Measurements from ENCODE around the gene KCNF1. TPM values are rescaled to one million over a fixed set of nuclear protein-coding genes. Genes with fewer than 3 reads are reported as not detected.

Gene KCNF1
- total RNA-seq, 2 experiments from 2014 or later, result not detected

DNA sequence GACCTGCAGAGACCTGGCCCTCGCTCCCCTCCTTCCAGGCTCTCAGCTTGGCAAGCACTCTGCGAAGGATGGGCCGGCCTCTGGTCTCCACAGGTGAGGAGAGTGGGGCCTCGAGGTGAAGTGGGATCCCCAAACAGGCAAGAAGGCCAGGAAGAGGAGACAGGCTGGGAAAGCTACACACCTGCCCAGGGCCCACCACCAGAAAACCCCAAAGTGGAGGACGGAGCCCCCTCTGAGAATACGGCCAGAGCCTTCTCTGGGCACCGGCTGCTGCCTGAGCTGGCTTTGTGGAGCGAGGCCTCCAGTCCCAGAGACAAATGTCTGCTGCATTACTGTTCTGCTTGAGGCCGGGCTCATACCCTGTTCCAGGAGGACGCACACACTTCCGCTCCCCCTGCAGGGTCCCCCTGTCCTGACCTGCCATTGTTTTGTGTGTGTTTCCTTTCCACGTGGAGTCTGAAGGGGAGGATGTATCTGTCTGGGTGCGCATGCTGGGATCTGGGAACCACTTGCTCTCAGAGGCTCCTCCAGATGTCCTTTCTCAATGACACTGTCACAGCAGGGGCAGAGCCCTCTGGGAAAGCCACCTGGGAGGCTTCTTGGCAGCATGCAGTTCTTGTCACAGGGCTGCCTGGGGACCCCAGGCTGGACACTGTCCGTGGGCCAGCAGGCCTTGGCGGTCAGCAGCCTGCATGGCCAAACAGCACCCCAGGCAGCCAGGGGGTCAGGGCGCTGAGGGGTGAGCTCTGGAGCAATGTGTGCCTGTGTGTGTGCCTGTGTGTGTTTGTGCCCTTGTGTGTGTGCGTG lies 20.8 kb downstream of the KCNF1 start:
- no peaks in the 10 kb centered on the region for H3K36me3 Mint-ChIP-seq
- peaks cover 8% of the 10 kb centered on the region for H3K27me3 Mint-ChIP-seq
- no peak for DNase-seq
- no peak overlapping the region for H3K27ac Mint-ChIP-seq
- H3K4me1 Mint-ChIP-seq, result no peaks in the 10 kb centered on the region
- H3K9me3 Mint-ChIP-seq, result no peaks in the 10 kb centered on the region
- no peak overlapping the region for H3K4me3 Mint-ChIP-seq

- Mint-ChIP-seq H3K9me3 (peaks cover 2% of the 10 kb centered on the region), H3K36me3 (no peaks in the 10 kb centered on the region), H3K4me1 (no peaks in the 10 kb centered on the region), H3K27me3 (peaks cover 8% of the 10 kb centered on the region), H3K4me3 (no peak overlapping the region), H3K27ac (no peak overlapping the region)
- no peak for DNase-seq
Observed at GRCh38 chr2:10933700-10934225, 22.0 kb downstream of the KCNF1 start.

DNA sequence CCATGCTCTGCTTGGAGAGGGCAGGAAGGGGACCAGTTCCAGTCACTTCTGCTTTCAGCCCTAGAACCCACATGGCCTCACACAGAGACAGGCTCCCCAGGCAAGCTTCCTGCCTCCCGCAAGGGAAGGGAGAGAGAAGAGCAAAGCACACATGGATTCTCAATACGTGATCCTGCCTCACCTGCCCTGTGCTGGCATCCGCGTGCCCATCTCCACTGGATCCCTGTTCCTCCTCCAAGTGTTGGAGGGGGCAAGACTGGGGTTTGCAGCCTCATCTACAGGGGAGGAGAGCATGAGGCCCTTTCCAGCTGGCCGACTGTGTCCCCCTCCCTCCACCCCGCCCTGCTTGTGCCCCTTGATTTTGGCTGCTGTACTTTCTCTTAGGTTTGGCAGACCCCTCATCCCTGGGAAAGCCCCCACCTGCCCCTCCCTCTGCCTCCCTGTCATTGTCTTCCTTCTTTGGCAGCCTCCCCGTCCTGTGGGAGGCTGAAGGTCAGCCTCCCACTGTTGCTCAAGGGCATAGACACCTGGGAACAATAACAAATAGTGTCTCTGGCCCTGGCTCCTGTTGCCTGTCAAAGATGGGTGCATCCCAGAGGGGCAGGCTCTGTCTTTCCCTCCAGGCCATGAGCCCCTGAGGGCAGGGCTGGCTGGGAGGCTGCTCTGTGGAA lies 22.7 kb downstream of the KCNF1 start:
- no peak overlapping the region for H3K27ac Mint-ChIP-seq
- H3K4me1 Mint-ChIP-seq, result no peaks in the 10 kb centered on the region
- no peak overlapping the region for H3K4me3 Mint-ChIP-seq
- H3K27me3 Mint-ChIP-seq, result peaks cover 8% of the 10 kb centered on the region
- H3K9me3 Mint-ChIP-seq, result peaks cover 8% of the 10 kb centered on the region
- H3K36me3 Mint-ChIP-seq, result no peaks in the 10 kb centered on the region
- no peak for DNase-seq

GRCh38 chr2:10934979-10935350 lies 23.2 kb downstream of the KCNF1 start:
- H3K36me3 Mint-ChIP-seq, result no peaks in the 10 kb centered on the region
- H3K27me3 Mint-ChIP-seq, result peaks cover 8% of the 10 kb centered on the region
- H3K4me3 Mint-ChIP-seq, result no peak overlapping the region
- H3K27ac Mint-ChIP-seq, result no peak overlapping the region
- DNase-seq, result no peak
- no peaks in the 10 kb centered on the region for H3K4me1 Mint-ChIP-seq
- peaks cover 11% of the 10 kb centered on the region for H3K9me3 Mint-ChIP-seq

DNA sequence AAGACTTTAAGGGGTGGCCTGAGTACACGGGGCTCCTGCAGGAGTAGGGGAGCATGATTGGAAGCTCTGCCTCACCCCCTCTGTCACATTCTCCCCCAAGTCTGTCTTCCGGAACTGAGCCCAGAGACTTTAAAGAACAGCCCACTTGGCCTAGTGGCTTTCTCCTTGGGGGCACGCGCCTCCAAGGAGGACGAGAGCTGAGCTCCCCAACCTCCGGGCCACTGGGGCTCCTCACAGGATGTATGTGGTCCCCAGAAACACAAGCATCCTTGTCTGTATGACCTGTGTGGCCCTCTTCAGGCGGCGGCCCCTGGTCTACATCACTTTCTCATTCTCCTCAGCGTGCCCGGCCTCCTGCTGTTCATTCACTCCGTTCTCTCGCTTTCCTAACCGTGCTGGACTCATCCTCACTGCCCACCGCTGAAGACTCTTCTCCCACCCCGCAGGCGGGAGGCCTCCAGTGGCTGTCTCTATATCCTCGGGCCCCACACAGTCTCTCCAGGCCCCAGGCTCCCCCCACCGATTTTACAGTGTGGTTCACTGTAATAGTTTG lies 23.7 kb downstream of the KCNF1 start:
- no peak overlapping the region for H3K4me3 Mint-ChIP-seq
- H3K27ac Mint-ChIP-seq, result no peak overlapping the region
- peaks cover 8% of the 10 kb centered on the region for H3K27me3 Mint-ChIP-seq
- H3K9me3 Mint-ChIP-seq, result peaks cover 11% of the 10 kb centered on the region
- no peaks in the 10 kb centered on the region for H3K4me1 Mint-ChIP-seq
- DNase-seq, result no peak
- H3K36me3 Mint-ChIP-seq, result no peaks in the 10 kb centered on the region

GRCh38 chr2:10935953-10936942 lies 24.5 kb downstream of the KCNF1 start:
- Mint-ChIP-seq H3K4me1 (no peaks in the 10 kb centered on the region), H3K9me3 (peaks cover 11% of the 10 kb centered on the region), H3K27ac (no peak overlapping the region), H3K36me3 (no peaks in the 10 kb centered on the region), H3K27me3 (peaks cover 8% of the 10 kb centered on the region), H3K4me3 (no peak overlapping the region)
- no peak for DNase-seq

DNA sequence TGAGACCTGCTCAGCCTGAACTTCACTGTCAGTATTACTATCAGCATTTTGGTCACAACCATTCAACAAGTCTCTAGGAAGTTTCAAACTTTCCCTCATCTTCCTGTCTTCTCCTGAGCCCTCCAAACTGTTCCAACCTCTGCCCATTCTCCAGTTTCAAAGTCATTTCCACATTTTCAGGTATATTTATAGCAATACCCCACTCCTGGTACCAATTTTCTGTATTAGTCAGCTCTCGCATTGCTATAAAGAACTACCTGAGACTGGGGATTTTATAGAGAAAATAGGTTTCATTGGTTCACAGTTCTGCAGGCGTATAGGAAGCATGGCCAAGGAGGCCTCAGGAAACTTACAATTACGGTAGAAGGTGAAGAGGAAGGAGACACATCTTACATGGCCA lies 27.3 kb downstream of the KCNF1 start:
- no peak for DNase-seq
- Mint-ChIP-seq H3K4me1 (no peaks in the 10 kb centered on the region), H3K27me3 (peaks cover 7% of the 10 kb centered on the region), H3K36me3 (no peaks in the 10 kb centered on the region), H3K27ac (no peak overlapping the region), H3K9me3 (peaks cover 11% of the 10 kb centered on the region), H3K4me3 (no peak overlapping the region)

DNA sequence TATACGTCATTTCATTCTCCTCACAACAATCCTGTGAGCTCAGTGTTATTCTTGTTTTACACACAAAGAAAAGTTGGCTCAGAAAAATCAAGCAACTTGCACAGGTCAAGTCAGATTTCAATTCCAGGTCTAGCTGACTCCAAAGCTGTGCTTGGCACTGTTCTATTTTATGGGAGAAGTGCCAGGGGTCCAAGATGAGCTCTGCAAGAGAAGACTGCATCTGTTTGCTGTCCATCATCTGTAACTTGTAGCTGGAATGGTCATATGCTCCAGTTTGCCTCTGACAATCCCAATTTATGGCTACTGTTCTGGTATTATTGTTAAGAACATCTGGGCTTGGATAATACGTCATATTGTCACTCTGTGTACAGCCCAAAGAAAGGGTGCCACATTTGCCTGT lies 28.9 kb downstream of the KCNF1 start:
- H3K4me1 Mint-ChIP-seq, result no peaks in the 10 kb centered on the region
- H3K36me3 Mint-ChIP-seq, result no peaks in the 10 kb centered on the region
- no peak overlapping the region for H3K4me3 Mint-ChIP-seq
- peaks cover 11% of the 10 kb centered on the region for H3K9me3 Mint-ChIP-seq
- H3K27me3 Mint-ChIP-seq, result peaks cover 18% of the 10 kb centered on the region
- DNase-seq, result no peak
- no peak overlapping the region for H3K27ac Mint-ChIP-seq

GRCh38 chr2:10941383-10941782 lies 29.6 kb downstream of the KCNF1 start:
- Mint-ChIP-seq H3K36me3 (no peaks in the 10 kb centered on the region), H3K27ac (no peak overlapping the region), H3K27me3 (peaks cover 19% of the 10 kb centered on the region), H3K4me3 (no peak overlapping the region), H3K9me3 (peaks cover 11% of the 10 kb centered on the region), H3K4me1 (no peaks in the 10 kb centered on the region)
- no peak for DNase-seq

DNA sequence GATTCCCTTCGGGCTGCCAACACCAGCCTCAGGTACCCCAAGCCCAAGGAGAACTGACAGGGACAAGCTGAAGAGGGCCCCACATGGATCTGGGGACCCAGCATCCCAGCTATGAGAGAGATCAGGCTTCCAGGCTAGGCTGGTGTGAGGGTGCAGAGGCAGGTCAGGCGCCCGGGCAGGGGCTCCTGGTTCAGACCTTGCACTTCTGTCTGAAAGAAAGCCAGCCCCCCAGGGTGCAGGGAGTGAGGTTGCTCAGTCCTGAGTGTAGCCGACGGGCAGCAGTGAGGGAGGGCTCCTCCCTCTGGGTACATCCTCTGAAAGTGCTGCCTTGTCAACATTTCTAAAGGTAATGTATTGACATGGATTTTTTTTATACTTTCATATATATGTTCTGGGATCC lies 33.1 kb downstream of the KCNF1 start:
- Mint-ChIP-seq H3K36me3 (no peaks in the 10 kb centered on the region), H3K9me3 (no peaks in the 10 kb centered on the region), H3K27ac (no peak overlapping the region), H3K4me3 (no peak overlapping the region), H3K4me1 (peaks cover 2% of the 10 kb centered on the region), H3K27me3 (peaks cover 31% of the 10 kb centered on the region)
- no peak for DNase-seq

- no peak overlapping the region for H3K27ac Mint-ChIP-seq
- H3K27me3 Mint-ChIP-seq, result peaks cover 36% of the 10 kb centered on the region
- peaks cover 2% of the 10 kb centered on the region for H3K4me1 Mint-ChIP-seq
Observed at GRCh38 chr2:10946394-10946793, 34.7 kb downstream of the KCNF1 start.

DNA sequence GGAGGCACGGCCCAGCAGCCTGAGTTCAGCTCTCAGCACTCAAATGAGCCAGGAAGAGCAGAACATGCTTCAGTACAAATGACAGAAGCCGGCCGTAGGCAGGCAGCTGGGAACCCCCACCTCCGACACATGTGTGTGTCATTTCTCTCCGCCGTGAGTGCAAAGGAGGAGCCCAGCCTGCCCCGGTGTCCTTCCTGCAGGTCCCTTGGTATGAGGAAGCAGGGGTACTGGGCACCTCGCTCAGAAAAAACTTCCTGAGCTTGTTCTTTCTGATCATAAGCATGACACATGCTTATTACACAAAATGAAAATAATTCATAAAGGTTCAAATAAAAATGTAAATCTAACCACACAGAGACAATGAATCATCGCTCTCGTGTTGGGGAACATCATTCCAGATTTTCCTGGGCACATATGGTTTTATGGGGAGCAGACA lies 35.3 kb downstream of the KCNF1 start:
- no peak overlapping the region for H3K4me3 Mint-ChIP-seq
- no peaks in the 10 kb centered on the region for H3K36me3 Mint-ChIP-seq
- no peaks in the 10 kb centered on the region for H3K9me3 Mint-ChIP-seq
- no peak for DNase-seq
- H3K27me3 Mint-ChIP-seq, result peaks cover 36% of the 10 kb centered on the region
- peaks cover 2% of the 10 kb centered on the region for H3K4me1 Mint-ChIP-seq
- no peak overlapping the region for H3K27ac Mint-ChIP-seq

More at GRCh38 chr2:10946394-10946793, 34.7 kb downstream of the KCNF1 start:
- DNase-seq, result no peak
- Mint-ChIP-seq H3K4me3 (no peak overlapping the region), H3K36me3 (no peaks in the 10 kb centered on the region), H3K9me3 (no peaks in the 10 kb centered on the region)

GRCh38 chr2:10947446-10948187 lies 35.9 kb downstream of the KCNF1 start:
- H3K27ac Mint-ChIP-seq, result no peak overlapping the region

GRCh38 chr2:10948188-10948564 lies 36.4 kb downstream of the KCNF1 start:
- Mint-ChIP-seq H3K27me3 (peaks cover 44% of the 10 kb centered on the region), H3K27ac (no peak overlapping the region), H3K4me1 (peaks cover 10% of the 10 kb centered on the region), H3K9me3 (peaks cover 6% of the 10 kb centered on the region), H3K36me3 (peaks cover 2% of the 10 kb centered on the region), H3K4me3 (no peak overlapping the region)
- no peak for DNase-seq

More at GRCh38 chr2:10947446-10948187, 35.9 kb downstream of the KCNF1 start:
- no peaks in the 10 kb centered on the region for H3K36me3 Mint-ChIP-seq
- no peak overlapping the region for H3K4me3 Mint-ChIP-seq
- no peak for DNase-seq
- H3K27me3 Mint-ChIP-seq, result peaks cover 39% of the 10 kb centered on the region
- H3K9me3 Mint-ChIP-seq, result peaks cover under 1% of the 10 kb centered on the region
- peaks cover 4% of the 10 kb centered on the region for H3K4me1 Mint-ChIP-seq

Data from activated naive CD8-positive, alpha-beta T cell treated with anti-CD3 and anti-CD28 coated beads for 36 hours (primary cell).